ENCODE measurements around the gene GDNF.

GRCh38 chr5:37886242-37886905 is 46.5 kb upstream of the GDNF start:
- no peak for TF ChIP-seq REST (IDR thresholded peaks at IDR 0.05; ENCODE audit: insufficient replicate concordance, low read depth)
- TF ChIP-seq SPI1 (IDR thresholded peaks at IDR 0.05; ENCODE audit: borderline replicate concordance, low read depth): no peak
- TF ChIP-seq CTCF (IDR thresholded peaks at IDR 0.05; ENCODE audit: insufficient read depth, low read length): no peak

All from HL-60 (cell line).